GM18526 (cell line): ENCODE results near the gene MADD.

ENCODE experiments used
- POLR2A ChIP-seq: IDR thresholded peaks from 3 replicates; pipeline ENCODE4 v1.6.1; 2011; ENCODE audit not compliant: insufficient read length; ENCODE audit errors: extremely low read depth

Gene MADD

DNA sequence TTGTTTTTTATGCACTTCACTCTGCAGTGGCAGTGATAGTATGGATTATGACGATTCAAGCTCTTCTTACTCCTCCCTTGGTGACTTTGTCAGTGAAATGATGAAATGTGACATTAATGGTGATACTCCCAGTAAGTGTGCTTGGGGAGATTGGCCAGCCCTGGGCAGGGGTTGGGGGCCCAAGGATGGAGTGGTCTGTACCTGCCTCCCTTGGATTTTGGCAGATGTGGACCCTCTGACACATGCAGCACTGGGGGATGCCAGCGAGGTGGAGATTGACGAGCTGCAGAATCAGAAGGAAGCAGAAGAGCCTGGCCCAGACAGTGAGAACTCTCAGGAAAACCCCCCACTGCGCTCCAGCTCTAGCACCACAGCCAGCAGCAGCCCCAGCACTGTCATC lies 14.2 kb downstream of the MADD start:
- no peak for TF ChIP-seq POLR2A

DNA sequence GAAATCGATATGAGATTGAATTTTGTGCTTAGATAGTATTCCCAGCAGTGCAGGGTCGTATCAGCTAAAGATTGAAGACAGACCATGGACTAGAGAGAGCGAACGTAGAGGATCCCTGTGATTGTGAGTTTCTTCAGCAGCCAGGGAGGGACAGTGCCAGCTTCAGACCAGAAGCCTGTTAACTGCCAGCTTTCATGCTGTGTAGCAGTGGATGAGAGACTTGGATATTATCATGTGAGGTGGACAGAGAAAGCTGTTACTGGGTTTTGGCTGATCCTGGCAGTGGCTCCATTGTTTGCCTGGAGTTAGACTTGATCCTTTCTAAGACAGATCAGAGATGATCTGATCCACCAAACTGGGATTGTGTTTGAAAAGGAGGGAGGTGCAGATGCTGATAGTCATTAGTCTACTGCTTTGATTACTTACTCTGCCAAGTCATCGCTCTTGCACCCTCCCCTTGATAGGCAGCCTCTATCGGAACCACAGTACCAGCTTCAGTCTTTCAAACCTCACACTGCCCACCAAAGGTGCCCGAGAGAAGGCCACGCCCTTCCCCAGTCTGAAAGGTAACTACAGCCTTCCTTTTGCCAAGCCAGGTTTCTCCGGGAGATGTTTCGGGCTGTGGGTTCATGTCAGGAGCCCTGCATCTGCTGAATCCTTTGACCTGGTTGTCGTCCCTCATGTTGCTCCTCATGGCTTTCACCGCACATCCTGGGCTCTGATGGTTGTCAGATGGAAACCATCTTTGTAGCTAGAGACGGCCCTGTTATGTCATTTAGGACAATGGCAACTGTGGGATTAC lies 16.2 kb downstream of the MADD start:
- no peak for TF ChIP-seq POLR2A

DNA sequence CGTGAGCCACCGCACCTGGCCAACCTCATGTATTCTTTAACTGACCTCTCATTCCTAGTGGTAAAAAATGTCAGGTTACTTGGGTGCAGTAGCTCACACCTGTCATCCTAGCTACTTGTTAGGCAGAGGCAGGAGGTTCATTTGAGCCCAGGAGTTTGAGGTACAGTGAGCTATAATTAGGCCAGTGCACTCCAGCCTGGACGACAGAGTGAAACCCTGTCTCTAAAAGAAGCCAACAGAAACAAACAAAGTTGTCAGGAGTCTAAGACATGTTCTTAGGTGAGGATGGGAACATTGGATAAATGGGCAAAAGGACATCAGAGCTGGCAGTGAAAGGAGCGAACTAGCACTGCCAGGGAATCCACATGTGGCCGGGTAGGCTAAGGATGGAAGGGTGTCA lies 18.1 kb downstream of the MADD start:
- no peak for TF ChIP-seq POLR2A

DNA sequence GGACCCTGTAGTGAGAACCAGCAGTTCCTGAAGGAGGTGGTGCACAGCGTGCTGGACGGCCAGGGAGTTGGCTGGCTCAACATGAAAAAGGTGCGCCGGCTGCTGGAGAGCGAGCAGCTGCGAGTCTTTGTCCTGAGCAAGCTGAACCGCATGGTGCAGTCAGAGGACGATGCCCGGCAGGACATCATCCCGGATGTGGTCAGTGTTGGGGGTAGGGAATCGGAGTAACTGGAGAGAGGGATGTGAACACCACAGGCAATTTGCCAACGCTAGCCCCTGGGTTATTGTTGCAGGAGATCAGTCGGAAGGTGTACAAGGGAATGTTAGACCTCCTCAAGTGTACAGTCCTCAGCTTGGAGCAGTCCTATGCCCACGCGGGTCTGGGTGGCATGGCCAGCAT lies 19.9 kb downstream of the MADD start:
- no peak for TF ChIP-seq POLR2A

DNA sequence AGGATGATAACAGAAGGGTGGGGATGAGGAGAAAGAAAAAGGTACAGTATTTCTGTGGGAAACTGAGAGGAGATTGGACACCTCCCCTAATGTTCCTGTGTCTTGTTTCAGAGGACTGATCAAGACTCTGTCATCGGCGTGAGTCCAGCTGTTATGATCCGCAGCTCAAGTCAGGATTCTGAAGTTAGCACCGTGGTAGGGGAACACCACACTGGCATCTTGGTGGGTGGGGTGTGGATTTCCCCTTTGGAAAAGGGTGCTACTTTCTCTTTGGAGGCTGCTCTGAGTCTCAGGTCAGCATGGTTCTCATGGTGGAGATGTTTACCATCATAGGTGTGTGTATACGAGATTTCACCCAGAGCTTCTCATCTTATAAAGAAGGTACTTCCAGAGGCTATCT lies 25.5 kb downstream of the MADD start:
- no peak for TF ChIP-seq POLR2A

DNA sequence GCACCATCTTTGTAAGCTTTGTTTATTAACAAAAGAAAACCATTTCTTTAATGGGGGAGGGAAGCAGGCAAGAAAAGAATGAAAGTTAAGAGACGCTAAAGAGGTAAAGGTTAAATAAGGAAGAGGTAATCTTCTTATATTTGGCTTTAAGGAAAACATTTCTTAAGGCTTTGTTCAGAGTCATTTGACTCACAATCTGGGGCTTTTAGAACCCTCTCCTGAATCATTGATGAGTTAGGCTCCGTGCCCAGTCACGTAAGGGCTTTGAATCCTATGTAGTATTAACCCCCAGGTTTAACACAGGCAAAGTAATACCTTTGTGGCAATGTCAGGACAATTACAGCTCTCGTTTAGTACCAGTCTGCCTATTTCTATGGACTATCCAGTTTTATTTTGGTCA lies 26.1 kb downstream of the MADD start:
- TF ChIP-seq POLR2A = no peak

DNA sequence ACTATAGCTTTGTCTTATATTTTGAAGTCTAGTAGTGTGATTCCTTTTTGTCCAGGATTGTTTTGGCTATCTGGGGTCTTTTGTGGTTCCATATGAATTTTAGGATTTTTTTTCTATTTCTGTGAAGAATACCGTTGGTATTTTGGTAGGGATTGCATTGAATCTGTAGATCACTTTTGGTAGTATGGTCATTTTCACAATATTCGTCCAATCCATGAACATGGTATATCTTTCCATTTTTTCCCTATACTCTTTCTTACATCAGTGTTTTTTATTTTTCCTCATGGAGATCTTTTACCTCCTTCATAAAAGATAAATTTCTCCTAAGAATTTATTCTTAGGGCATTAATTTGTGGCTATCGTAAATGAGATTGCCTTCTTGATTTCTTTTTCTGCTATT lies 29.1 kb downstream of the MADD start:
- TF ChIP-seq POLR2A = no peak

DNA sequence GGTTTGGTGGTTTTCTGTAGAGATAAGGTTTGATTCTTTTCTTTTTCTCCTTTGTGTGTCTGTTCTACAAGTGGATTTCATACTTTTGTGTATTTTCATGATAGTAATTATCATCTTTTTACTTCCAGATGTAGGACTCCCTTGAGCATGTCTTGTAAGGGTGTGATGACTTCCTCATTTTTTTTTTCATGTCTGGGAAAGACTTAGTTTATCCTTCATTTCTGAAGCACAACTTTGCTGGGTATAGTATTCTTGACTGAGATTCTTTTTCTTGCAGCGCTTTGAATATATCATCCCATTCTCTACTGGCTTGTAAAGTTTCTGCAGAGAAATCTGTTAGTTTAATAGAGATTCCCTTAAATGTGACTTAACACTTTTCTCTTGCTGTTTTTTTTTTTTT lies 32.9 kb downstream of the MADD start:
- no peak for TF ChIP-seq POLR2A

DNA sequence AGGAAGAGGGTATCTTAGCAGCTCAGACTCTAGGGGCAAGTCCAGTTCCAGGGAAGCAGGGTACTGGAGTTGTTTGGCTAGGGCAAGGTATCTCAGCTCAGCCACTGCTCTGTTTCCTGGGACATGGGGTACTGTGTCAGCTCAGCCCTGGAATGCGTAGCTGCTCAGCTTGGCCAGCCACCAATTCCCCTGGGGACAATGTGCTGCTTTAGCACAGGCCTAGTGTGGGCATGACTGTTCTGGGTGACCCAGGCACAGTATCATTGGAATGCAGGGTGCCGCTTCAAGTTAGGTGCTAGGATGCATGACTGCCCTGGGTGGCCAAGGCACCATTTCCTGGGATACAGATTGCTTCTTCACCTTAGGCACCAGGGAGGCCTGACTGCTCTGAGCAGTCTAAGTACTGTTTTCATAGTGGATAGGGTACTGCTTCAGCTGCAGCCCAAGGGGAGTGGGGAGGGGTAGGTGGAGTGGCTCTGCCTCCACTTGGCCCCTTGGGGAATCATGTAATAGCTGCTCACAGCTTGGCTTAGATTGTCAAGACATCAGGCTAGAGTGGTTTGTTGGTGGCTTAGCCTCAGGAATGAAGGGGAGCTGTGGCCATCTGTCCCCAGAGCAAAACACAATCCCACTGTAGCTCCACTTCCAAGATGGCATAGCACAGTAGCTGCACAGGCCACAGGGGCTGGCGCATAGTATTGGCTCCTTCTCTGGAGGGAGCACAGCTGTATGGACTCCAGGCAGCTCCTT lies 36.0 kb downstream of the MADD start:
- TF ChIP-seq POLR2A = no peak

DNA sequence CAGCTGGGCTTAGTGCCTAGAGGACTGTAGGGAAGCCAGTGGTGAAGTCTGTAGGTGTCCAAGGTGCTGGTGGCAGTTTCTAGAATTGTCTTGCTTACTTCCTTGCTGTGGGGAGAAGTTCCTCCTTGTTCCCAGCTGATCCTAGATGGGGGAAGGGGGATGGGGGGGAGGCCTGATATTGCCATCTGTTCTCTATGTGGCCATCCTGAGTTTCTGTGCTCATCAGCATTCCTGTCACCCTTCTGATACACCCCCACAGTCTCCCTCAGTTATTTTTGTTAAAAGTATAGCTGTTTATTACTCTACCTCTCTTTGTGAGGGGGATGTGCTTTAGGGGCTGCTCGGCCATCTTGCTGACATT lies 36.5 kb downstream of the MADD start:
- no peak for TF ChIP-seq POLR2A

DNA sequence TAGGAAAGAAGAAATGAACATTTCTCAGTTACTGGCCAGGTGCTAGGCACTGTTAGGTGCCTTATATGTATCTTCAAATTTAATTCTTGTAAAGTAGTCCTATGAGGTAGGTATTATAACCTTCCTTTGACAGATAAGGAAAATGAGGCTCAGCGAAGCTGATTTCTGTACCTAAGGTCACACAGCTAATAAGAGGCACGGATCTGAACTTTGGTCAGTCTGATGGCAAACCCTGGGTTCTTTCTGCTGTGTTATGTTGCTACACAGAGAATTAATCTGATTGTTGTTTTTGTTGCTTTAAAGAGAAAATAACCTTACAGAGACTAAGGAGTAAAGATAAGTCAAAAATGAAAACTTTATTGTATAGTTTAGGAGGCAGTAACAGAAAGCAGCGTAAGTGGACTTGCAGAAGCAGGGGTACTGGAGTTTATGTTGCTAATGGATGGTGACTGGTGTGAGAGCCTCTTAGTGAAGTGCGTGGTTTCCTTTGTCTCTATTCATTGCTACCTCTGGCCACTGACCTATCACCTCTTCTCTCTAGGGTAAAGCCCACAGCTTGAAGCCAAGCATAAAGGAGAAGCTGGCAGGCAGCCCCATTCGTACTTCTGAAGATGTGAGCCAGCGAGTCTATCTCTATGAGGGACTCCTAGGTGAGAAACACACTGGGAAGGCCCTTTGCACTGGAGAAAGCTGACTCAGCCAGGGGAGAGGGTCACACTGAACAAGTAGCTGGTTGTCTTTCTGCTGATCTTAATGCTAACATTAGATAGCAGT lies 38.3 kb downstream of the MADD start:
- TF ChIP-seq POLR2A = no peak

DNA sequence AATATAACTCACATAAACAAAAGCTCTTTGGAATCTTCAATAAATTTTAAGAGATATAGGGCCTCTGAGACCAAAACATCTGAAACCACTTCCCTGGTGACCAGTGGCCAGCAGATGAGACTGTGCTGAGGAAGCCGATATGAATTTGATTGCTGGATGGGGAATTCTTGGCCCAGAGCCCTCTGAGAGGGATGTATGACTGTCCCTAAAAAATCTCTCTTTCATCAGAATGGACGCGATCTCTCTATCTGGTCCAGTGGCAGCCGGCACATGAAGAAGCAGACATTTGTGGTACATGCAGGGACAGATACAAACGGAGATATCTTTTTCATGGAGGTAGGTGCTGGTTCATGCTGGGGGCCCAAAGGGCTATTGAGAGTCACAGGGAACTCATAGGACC lies 45.1 kb downstream of the MADD start:
- TF ChIP-seq POLR2A = no peak

DNA sequence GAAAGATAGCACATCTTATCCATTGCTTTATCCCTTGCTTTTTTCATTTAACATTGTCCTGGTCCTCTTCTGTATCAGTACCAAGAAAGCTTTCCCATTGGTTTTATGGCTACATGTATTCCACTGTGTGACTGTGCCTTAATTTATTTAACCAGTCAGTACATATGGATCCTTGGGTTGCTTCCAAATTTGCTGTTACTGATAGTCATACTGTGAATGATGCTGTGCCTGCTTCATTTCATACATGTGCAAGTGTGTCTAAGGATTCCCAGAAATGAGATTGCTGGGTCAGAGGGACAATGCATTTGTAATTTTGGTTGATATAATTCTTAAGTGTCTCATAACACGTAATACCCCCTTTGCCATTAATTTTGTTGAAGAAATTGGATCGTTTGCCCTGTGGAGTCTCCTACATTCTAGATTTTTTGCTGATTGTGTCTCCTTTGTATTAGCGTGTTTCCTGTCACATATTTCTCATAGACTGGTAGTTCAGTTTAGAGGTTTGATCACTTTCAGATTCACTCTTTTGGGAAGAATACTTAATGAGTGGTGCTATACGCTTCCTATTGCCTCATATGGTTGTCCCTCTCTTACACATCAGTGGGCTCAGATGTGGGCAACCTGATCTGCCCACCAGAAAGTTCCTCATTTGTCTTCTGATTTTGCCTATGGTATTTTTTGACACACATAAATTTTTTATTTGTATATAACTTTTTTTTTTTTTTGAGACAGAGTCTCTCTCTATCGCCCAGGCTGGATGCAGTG lies 47.3 kb downstream of the MADD start:
- TF ChIP-seq POLR2A = no peak

DNA sequence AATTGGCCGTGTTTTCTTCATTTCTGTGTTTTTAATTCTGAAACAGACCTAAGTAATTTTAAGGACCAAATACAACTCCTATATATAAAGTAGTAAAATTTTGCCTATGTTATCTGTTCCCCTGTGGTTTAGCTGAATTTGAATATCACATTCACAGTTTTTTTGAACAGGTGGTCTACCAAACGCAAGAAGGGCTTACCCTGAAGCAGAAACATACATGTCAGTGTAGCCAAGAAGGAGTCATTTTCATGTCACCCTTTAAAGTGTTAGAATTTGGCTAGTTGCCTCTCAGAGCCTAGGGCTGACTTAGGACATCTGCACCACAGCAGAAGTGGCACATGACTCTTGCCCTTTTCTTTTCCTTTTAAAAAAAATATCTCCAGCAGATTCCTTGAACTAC lies 48.2 kb downstream of the MADD start:
- TF ChIP-seq POLR2A = no peak

DNA sequence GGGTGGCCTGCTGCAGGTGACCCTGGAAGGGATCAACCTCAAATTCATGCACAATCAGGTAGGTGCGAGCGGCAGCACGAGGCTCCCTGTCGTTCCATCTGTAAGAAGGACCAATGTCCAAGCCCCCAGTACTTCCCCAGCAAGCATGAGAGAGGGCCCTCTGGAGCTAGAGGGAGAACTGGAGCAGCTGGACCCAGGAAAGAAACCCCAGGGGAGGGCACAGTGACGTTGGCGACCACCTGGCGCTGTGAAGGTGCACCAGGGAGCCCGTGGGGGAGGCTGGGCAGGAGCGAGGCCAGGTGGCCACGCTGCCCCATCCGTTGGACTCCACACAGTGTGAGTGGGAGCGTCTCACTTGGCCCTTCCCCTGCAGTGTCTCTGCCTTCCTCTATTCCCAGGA lies 54.6 kb downstream of the MADD start:
- TF ChIP-seq POLR2A = no peak

DNA sequence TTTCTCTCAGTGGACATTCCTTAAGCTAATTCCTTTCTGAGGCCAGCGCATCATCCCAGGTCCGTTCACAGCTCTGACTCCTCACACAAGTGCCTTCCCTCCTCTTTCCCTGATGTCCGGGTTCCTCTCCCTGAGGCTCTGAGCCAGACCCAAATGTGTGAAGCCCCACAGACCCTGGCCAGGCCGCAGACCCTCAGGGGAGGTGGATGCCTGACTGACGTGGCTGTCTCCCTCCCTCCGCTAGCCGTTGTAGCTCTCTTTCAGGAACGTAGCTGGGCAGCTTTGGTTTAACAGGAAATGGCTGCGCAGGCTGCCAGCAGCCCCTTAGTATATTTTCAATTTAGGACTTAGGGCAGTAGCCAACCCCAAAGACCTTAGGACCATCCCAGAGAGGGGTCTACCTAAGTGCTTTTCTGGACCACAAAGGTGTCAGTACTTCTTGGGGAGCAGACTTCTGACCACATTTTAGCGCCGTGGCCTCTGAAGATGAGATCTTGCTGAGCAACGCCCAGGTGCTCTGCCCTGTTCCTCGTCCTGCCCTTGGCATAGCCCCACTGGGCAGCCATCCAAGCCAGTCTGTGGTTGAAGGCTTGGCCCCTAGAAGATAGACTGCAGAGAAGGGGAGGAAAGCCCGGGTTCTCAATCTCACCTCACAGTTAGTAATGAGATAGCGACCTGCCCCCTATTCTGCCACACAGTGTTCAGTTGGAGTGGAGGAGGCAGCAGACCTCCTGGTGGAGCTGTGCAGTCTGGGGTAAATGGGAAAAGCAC lies 55.5 kb downstream of the MADD start:
- no peak for TF ChIP-seq POLR2A
